ENCODE results near the gene RAPGEF2. TPM values are rescaled to one million over a fixed set of nuclear protein-coding genes. Genes with fewer than 3 reads are reported as not detected.

The RAPGEF2 gene
- total and polyA plus RNA-seq, 9 donors = 16.9 to 33.6 (median 22.7) TPM

- DNase-seq = peak; percentile 86
- peaks cover 22% of the 10 kb centered on the region for H3K4me1 ChIP-seq (ENCODE audit: control insufficient read depth, insufficient read depth, low read length)
- H3K36me3 ChIP-seq (ENCODE audit: control insufficient read depth, insufficient read depth, low read length) = no peaks in the 10 kb centered on the region
- peak overlapping the region; percentile 4 for H3K4me3 ChIP-seq (ENCODE audit: low read length)
- H3K27ac ChIP-seq (ENCODE audit: low read length) = peak overlapping the region; percentile 72
- WGBS (ENCODE audit: insufficient coverage) = 6% methylated on average over 10 of the region's 12 CpGs
- no peaks in the 10 kb centered on the region for H3K27me3 ChIP-seq (ENCODE audit: control insufficient read depth, insufficient read depth, low read length)
- H3K9me3 ChIP-seq (replicated peaks; ENCODE audit: control insufficient read depth, low read depth, low read length) = no peaks in the 10 kb centered on the region
Measured at GRCh38 chr4:159400558-159401225, 297.8 kb downstream of the RAPGEF2 start.

GRCh38 chr4:159401226-159401712 lies 298.4 kb downstream of the RAPGEF2 start:
- peaks cover 22% of the 10 kb centered on the region for H3K4me1 ChIP-seq (ENCODE audit: control insufficient read depth, insufficient read depth, low read length)
- H3K27ac ChIP-seq (ENCODE audit: low read length) = peak overlapping the region; percentile 72
- peak overlapping the region; percentile 4 for H3K4me3 ChIP-seq (ENCODE audit: low read length)
- no peaks in the 10 kb centered on the region for H3K36me3 ChIP-seq (ENCODE audit: control insufficient read depth, insufficient read depth, low read length)
- peak; percentile 72 for DNase-seq
- no peaks in the 10 kb centered on the region for H3K9me3 ChIP-seq (replicated peaks; ENCODE audit: control insufficient read depth, low read depth, low read length)
- 26% methylated on average over 2 of the region's 4 CpGs for WGBS (ENCODE audit: insufficient coverage)
- no peaks in the 10 kb centered on the region for H3K27me3 ChIP-seq (ENCODE audit: control insufficient read depth, insufficient read depth, low read length)

GRCh38 chr4:159401791-159402380 lies 299.0 kb downstream of the RAPGEF2 start:
- 42% methylated on average over 4 of the region's 6 CpGs for WGBS (ENCODE audit: insufficient coverage)
- H3K27me3 ChIP-seq (ENCODE audit: control insufficient read depth, insufficient read depth, low read length) = no peaks in the 10 kb centered on the region
- peak overlapping the region; percentile 72 for H3K27ac ChIP-seq (ENCODE audit: low read length)
- H3K36me3 ChIP-seq (ENCODE audit: control insufficient read depth, insufficient read depth, low read length) = no peaks in the 10 kb centered on the region
- peaks cover 22% of the 10 kb centered on the region for H3K4me1 ChIP-seq (ENCODE audit: control insufficient read depth, insufficient read depth, low read length)
- H3K4me3 ChIP-seq (ENCODE audit: low read length) = no peak overlapping the region
- no peak for DNase-seq
- H3K9me3 ChIP-seq (replicated peaks; ENCODE audit: control insufficient read depth, low read depth, low read length) = no peaks in the 10 kb centered on the region
